Type B pancreatic cell (in vitro differentiated cells): ENCODE data around the gene TTC9C. TPM values are rescaled to one million over a fixed set of nuclear protein-coding genes. Genes with fewer than 3 reads are reported as not detected.
A peak's percentile ranks its signal among the peaks of the same experiment; 100 is the strongest.

Experiments
- DNase-seq: peaks from one replicate; pipeline ENCODE4 v3.0.0; 2021; ENCODE audit warnings: mixed read lengths; ENCODE audit not compliant: unreplicated experiment; ENCODE audit errors: extremely low spot score
- H3K27ac Mint-ChIP-seq: 2 replicates; pipeline ENCODE4 v1.8.0; 2021; ENCODE audit warnings: mild to moderate bottlenecking, mixed read lengths
- H3K27me3 Mint-ChIP-seq: 2 replicates; pipeline ENCODE4 v1.8.0; 2021; ENCODE audit warnings: mixed read lengths
- H3K36me3 Mint-ChIP-seq: 2 replicates; pipeline ENCODE4 v1.8.0; 2021; ENCODE audit warnings: mixed read lengths
- H3K4me1 Mint-ChIP-seq: one replicate; pipeline ENCODE4 v1.8.0; 2021; ENCODE audit warnings: mixed read lengths; ENCODE audit not compliant: unreplicated experiment
- H3K4me3 Mint-ChIP-seq: 2 replicates; pipeline ENCODE4 v1.8.0; 2021; ENCODE audit warnings: mild to moderate bottlenecking, mixed read lengths
- H3K9me3 Mint-ChIP-seq: 2 replicates; pipeline ENCODE4 v1.8.0; 2021; ENCODE audit warnings: mixed read lengths
- total RNA-seq: library from RNA; stranded (reverse); gene quantifications from 2 replicates; pipeline ENCODE4 v1.2.1, GENCODE V29; 2021; ENCODE audit warnings: low replicate concordance
- TF ChIP-seq, protein P1 (sequence below): fragments of 200-600 bp; sonication (generic); conservative IDR thresholded peaks from 2 replicates; pipeline ENCODE4 v1.5.0; 2021; ENCODE audit warnings: antibody characterized with exemption, mild to moderate bottlenecking

TTC9C gene
- total RNA-seq, 1 donor from 2014 or later = 39.0 TPM

- no peaks in the 10 kb centered on the region for H3K27me3 Mint-ChIP-seq
- DNase-seq = no peak
- H3K36me3 Mint-ChIP-seq = peaks cover 12% of the 10 kb centered on the region
- TF ChIP-seq, protein P1, sequence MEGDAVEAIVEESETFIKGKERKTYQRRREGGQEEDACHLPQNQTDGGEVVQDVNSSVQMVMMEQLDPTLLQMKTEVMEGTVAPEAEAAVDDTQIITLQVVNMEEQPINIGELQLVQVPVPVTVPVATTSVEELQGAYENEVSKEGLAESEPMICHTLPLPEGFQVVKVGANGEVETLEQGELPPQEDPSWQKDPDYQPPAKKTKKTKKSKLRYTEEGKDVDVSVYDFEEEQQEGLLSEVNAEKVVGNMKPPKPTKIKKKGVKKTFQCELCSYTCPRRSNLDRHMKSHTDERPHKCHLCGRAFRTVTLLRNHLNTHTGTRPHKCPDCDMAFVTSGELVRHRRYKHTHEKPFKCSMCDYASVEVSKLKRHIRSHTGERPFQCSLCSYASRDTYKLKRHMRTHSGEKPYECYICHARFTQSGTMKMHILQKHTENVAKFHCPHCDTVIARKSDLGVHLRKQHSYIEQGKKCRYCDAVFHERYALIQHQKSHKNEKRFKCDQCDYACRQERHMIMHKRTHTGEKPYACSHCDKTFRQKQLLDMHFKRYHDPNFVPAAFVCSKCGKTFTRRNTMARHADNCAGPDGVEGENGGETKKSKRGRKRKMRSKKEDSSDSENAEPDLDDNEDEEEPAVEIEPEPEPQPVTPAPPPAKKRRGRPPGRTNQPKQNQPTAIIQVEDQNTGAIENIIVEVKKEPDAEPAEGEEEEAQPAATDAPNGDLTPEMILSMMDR = no peak
- H3K4me3 Mint-ChIP-seq = peak overlapping the region; percentile 95
- H3K27ac Mint-ChIP-seq = peak overlapping the region; percentile 90
- H3K9me3 Mint-ChIP-seq = no peaks in the 10 kb centered on the region
- H3K4me1 Mint-ChIP-seq = peaks cover 33% of the 10 kb centered on the region
These were observed 22.9 kb upstream of the TTC9C start for GRCh38 chr11:62705413-62705812.

- TF ChIP-seq, protein P1 = no peak
- Mint-ChIP-seq H3K27me3 (no peaks in the 10 kb centered on the region), H3K27ac (peak overlapping the region; percentile 90), H3K9me3 (no peaks in the 10 kb centered on the region), H3K36me3 (peaks cover 13% of the 10 kb centered on the region), H3K4me3 (peak overlapping the region; percentile 95), H3K4me1 (peaks cover 33% of the 10 kb centered on the region)
- DNase-seq = peak; percentile 97
These were observed 22.1 kb upstream of the TTC9C start for GRCh38 chr11:62705880-62706849.

GRCh38 chr11:62706850-62707247 is 21.4 kb upstream of the TTC9C start:
- Mint-ChIP-seq H3K36me3 (peaks cover 12% of the 10 kb centered on the region), H3K9me3 (no peaks in the 10 kb centered on the region), H3K27ac (peak overlapping the region; percentile 90), H3K4me1 (peaks cover 33% of the 10 kb centered on the region), H3K27me3 (no peaks in the 10 kb centered on the region), H3K4me3 (peak overlapping the region; percentile 95)
- DNase-seq = no peak
- TF ChIP-seq, protein P1 = no peak

- H3K9me3 Mint-ChIP-seq = no peaks in the 10 kb centered on the region
- TF ChIP-seq, protein P1 = no peak
- peak within 1 kb of the TSS; percentile 95 for H3K4me3 Mint-ChIP-seq
- H3K27ac Mint-ChIP-seq = peak within 1 kb of the TSS; percentile 96
- H3K27me3 Mint-ChIP-seq = no peaks in the 10 kb centered on the region
- peaks cover 12% of the 10 kb centered on the region for H3K36me3 Mint-ChIP-seq
- peak; percentile 86 for DNase-seq
- H3K4me1 Mint-ChIP-seq = peaks cover 33% of the 10 kb centered on the region
These were observed 20.9 kb upstream of the TTC9C start, which contains the start of the genes BSCL2 and GNG3 for GRCh38 chr11:62707277-62707861. TSS of gene BSCL2 (minus strand) at chr11:62707424. CDS start at chr11:62707195, 229 bp downstream. TSS of gene GNG3 (plus strand) at chr11:62707676. CDS start at chr11:62708296, 620 bp downstream.

GRCh38 chr11:62708392-62708791 is 19.9 kb upstream of the TTC9C start:
- Mint-ChIP-seq H3K36me3 (peaks cover 20% of the 10 kb centered on the region), H3K9me3 (no peaks in the 10 kb centered on the region), H3K27ac (peak overlapping the region; percentile 96), H3K4me3 (peak overlapping the region; percentile 95), H3K27me3 (no peaks in the 10 kb centered on the region), H3K4me1 (peaks cover 40% of the 10 kb centered on the region)
- no peak for DNase-seq
- TF ChIP-seq, protein P1 = no peak
